Mesenchymal stem cell (in vitro differentiated cells and primary cell): ENCODE measurements around the gene EDN3.

Experiments used
- DNase-seq: peaks from one replicate; pipeline ENCODE4 v3.0.0-alpha.2; 2013
- H2AFZ ChIP-seq: one replicate; pipeline ENCODE4 v1.6.1; 2013; ENCODE audit warnings: low read depth, mild to moderate bottlenecking, control low read depth, inconsistent platforms, low read length, moderate library complexity
- H2AK5ac ChIP-seq: 2 replicates; pipeline ENCODE4 v1.6.1; 2013; ENCODE audit warnings: low read length, moderate library complexity, mild to moderate bottlenecking, inconsistent platforms; ENCODE audit not compliant: severe bottlenecking
- H2BK120ac ChIP-seq: one replicate; pipeline ENCODE4 v1.6.1; 2013; ENCODE audit warnings: low read depth, mild to moderate bottlenecking, inconsistent platforms, low read length, moderate library complexity
- H2BK12ac ChIP-seq, 2 experiments: one replicate each; pipeline ENCODE4 v1.6.1; 2013; ENCODE audit warnings: inconsistent platforms in 2 of 2, low read length in 2 of 2, mild to moderate bottlenecking in 2 of 2, moderate library complexity in 2 of 2, control low read depth in 1 of 2
- H2BK15ac ChIP-seq: one replicate; pipeline ENCODE4 v1.6.1; 2013; ENCODE audit warnings: mild to moderate bottlenecking, low read depth, inconsistent platforms; ENCODE audit not compliant: poor library complexity, severe bottlenecking
- H2BK5ac ChIP-seq: 2 replicates; pipeline ENCODE4 v1.6.1; 2013; ENCODE audit warnings: low read depth, mild to moderate bottlenecking, low read length, control low read depth, inconsistent platforms; ENCODE audit not compliant: poor library complexity, severe bottlenecking
- H3K14ac ChIP-seq, 2 experiments: one replicate each; pipeline ENCODE4 v1.6.1; 2013; ENCODE audit warnings: inconsistent platforms in 2 of 2, low read length in 2 of 2, control low read depth in 1 of 2, mild to moderate bottlenecking in 1 of 2, moderate library complexity in 1 of 2
- H3K18ac ChIP-seq, 2 experiments: one replicate each; pipeline ENCODE4 v1.6.1; 2013; ENCODE audit warnings: inconsistent platforms in 2 of 2, low read length in 2 of 2, control low read depth in 1 of 2, low read depth in 1 of 2, mild to moderate bottlenecking in 1 of 2
- H3K23ac ChIP-seq, 2 experiments: one replicate each; pipeline ENCODE4 v1.6.1; 2013; ENCODE audit warnings: inconsistent platforms in 2 of 2, low read length in 2 of 2, mild to moderate bottlenecking in 2 of 2, moderate library complexity in 2 of 2, control low read depth in 1 of 2
- H3K27ac ChIP-seq: 2 replicates; pipeline ENCODE4 v1.5.1; 2013; ENCODE audit warnings: mild to moderate bottlenecking, moderate library complexity, low read length, control low read depth, inconsistent platforms; ENCODE audit not compliant: poor library complexity, severe bottlenecking
- H3K27me3 ChIP-seq, 2 experiments: 2 replicates each; pipeline versions ENCODE4 v1.6.1 to v1.7.0; 2013; ENCODE audit warnings: low read length in 2 of 2, mild to moderate bottlenecking in 2 of 2, moderate library complexity in 2 of 2, control low read depth in 1 of 2, inconsistent platforms in 1 of 2; ENCODE audit not compliant: control insufficient read depth in 1 of 2, insufficient read depth in 1 of 2
- H3K36me3 ChIP-seq, 2 experiments: 2 replicates each; pipeline versions ENCODE4 v1.6.1 to v1.7.0; 2013; ENCODE audit warnings: low read length in 2 of 2, control low read depth in 1 of 2, inconsistent platforms in 1 of 2, low read depth in 1 of 2, mild to moderate bottlenecking in 1 of 2; ENCODE audit not compliant: insufficient read depth in 2 of 2, control insufficient read depth in 1 of 2
- H3K4ac ChIP-seq, 2 experiments: one replicate each; pipeline ENCODE4 v1.6.1; 2013; ENCODE audit warnings: inconsistent platforms in 2 of 2, low read length in 2 of 2, mild to moderate bottlenecking in 2 of 2, moderate library complexity in 2 of 2, control low read depth in 1 of 2, low read depth in 1 of 2
- H3K4me1 ChIP-seq: 2 replicates; pipeline ENCODE4 v1.6.1; 2013; ENCODE audit warnings: low read depth, low read length, control low read depth; ENCODE audit not compliant: control insufficient read depth, insufficient read depth
- H3K4me2 ChIP-seq: 2 replicates; pipeline ENCODE4 v1.6.1; 2013; ENCODE audit warnings: low read length, mild to moderate bottlenecking, inconsistent platforms; ENCODE audit not compliant: poor library complexity, severe bottlenecking
- H3K4me3 ChIP-seq, 2 experiments: 2 replicates each; pipeline versions ENCODE4 v1.5.1 to v1.7.0; 2013; ENCODE audit warnings: low read length in 2 of 2, mild to moderate bottlenecking in 2 of 2, control low read depth in 1 of 2, low read depth in 1 of 2; ENCODE audit not compliant: insufficient read depth in 1 of 2
- H3K79me1 ChIP-seq: replicated peaks from 2 replicates; pipeline ENCODE4 v1.6.1; 2013; ENCODE audit warnings: mild to moderate bottlenecking, control low read depth, low read length, inconsistent platforms; ENCODE audit not compliant: poor library complexity, severe bottlenecking
- H3K9ac ChIP-seq: 2 replicates; pipeline ENCODE4 v1.7.0; 2013; ENCODE audit warnings: mild to moderate bottlenecking, low read length, moderate library complexity
- H3K9me3 ChIP-seq: 2 replicates; pipeline ENCODE4 v1.7.0; 2013; ENCODE audit warnings: mild to moderate bottlenecking, low read length; ENCODE audit not compliant: control insufficient read depth
- H4K8ac ChIP-seq: one replicate; pipeline ENCODE4 v1.6.1; 2013; ENCODE audit warnings: inconsistent platforms, mild to moderate bottlenecking, low read length, moderate library complexity
- H4K91ac ChIP-seq: one replicate; pipeline ENCODE4 v1.6.1; 2013; ENCODE audit warnings: mild to moderate bottlenecking, low read length, inconsistent platforms
- WGBS: methylation state at CpG from one replicate; pipeline ENCODE4 v1.1.7; 2013; ENCODE audit warnings: mixed read lengths; 5-methylcytosine and 5-hydroxymethylcytosine counted together

EDN3 gene

GRCh38 chr20:59297686-59298085 lies 2.7 kb upstream of the EDN3 start:
- H2AK5ac ChIP-seq = no peak overlapping the region
- H2BK120ac ChIP-seq = no peak overlapping the region
- no peak overlapping the region for H2BK12ac ChIP-seq
- no peak overlapping the region for H3K14ac ChIP-seq
- H3K79me1 ChIP-seq = no peaks in the 10 kb centered on the region
- WGBS = 80% methylated on average over 6 of the region's 7 CpGs
- H3K18ac ChIP-seq = no peak overlapping the region
- H3K4ac ChIP-seq = no peak overlapping the region
- H3K4me1 ChIP-seq = no peaks in the 10 kb centered on the region
- no peak for DNase-seq
- no peak overlapping the region for H3K4me2 ChIP-seq
- peaks cover 6 to 55% of the 10 kb centered on the region in 2 experiments for H3K27me3 ChIP-seq
- H2BK15ac ChIP-seq = no peak overlapping the region
- no peak overlapping the region for H2AFZ ChIP-seq
- no peak overlapping the region for H3K23ac ChIP-seq
- no peak overlapping the region for H3K9ac ChIP-seq
- no peak overlapping the region for H4K8ac ChIP-seq
- H3K9me3 ChIP-seq = no peaks in the 10 kb centered on the region
- H4K91ac ChIP-seq = no peak overlapping the region
- H3K27ac ChIP-seq = no peak overlapping the region
- no peak overlapping the region for H3K4me3 ChIP-seq
- no peak overlapping the region for H2BK5ac ChIP-seq
- H3K36me3 ChIP-seq = no peaks in the 10 kb centered on the region

DNA sequence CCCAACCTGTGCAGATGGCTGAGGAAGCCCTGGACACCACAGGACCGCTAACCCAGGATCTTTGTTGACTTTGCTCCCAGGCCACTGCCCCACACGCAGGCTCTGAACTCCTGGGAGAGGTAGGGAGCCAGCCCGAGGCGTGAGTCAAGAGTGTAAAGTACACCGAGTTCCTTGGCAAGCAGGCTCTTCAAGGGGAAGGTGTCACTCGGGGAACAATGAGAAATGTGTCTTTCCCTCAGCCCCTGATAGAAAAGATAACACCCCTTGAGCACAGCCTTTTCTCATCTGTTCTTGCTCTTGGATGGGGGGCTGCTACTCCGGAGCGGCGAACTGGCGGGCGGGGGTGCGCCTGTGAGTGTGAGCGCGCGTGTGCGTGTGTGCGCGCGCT lies 472 bp upstream of the EDN3 start:
- no peak overlapping the region for H2AK5ac ChIP-seq
- H3K23ac ChIP-seq = no peak overlapping the region
- H2BK5ac ChIP-seq = no peak overlapping the region

DNA sequence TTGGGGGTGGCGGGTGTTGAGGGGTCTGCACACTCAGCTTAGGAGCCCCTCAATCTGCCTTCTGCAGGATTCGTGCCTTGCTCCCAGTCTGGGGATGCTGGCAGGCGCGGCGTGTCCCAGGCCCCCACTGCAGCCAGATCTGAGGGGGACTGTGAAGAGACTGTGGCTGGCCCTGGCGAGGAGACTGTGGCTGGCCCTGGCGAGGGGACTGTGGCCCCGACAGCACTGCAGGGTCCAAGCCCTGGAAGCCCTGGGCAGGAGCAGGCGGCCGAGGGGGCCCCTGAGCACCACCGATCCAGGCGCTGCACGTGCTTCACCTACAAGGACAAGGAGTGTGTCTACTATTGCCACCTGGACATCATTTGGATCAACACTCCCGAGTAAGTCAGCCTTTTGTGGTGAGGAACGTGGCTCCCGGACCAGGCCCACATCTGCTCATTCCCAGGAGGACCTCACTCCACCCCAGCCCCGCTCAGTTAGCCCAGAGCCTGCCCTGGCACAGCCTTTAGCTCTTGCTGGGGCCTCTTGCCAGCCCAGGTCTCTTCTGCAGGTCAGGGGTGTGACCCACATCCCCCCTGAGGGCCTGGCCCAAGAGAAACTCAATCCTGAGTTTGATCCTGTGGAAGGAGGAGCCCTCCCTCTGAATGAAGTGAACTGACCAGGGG lies 1.1 kb downstream of the EDN3 start:
- peaks cover 6 to 60% of the 10 kb centered on the region in 2 experiments for H3K27me3 ChIP-seq
- H3K4ac ChIP-seq = no peak overlapping the region
- no peak overlapping the region for H3K4me2 ChIP-seq
- no peak overlapping the region for H2BK120ac ChIP-seq
- no peaks in the 10 kb centered on the region for H3K9me3 ChIP-seq
- no peaks in the 10 kb centered on the region for H3K79me1 ChIP-seq
- H2AK5ac ChIP-seq = no peak overlapping the region
- no peak overlapping the region for H3K23ac ChIP-seq
- H3K14ac ChIP-seq = no peak overlapping the region
- no peak overlapping the region for H2AFZ ChIP-seq
- no peaks in the 10 kb centered on the region for H3K36me3 ChIP-seq
- 69% methylated on average over 17 of the region's 17 CpGs for WGBS
- no peak overlapping the region for H2BK12ac ChIP-seq
- H3K4me3 ChIP-seq = no peak overlapping the region
- H4K8ac ChIP-seq = no peak overlapping the region
- H4K91ac ChIP-seq = no peak overlapping the region
- H3K18ac ChIP-seq = no peak overlapping the region
- H3K9ac ChIP-seq = no peak overlapping the region
- no peaks in the 10 kb centered on the region for H3K4me1 ChIP-seq
- H2BK5ac ChIP-seq = no peak overlapping the region
- DNase-seq = no peak
- no peak overlapping the region for H2BK15ac ChIP-seq
- H3K27ac ChIP-seq = no peak overlapping the region

More for the DNA sequence above, 472 bp upstream of the EDN3 start:
- no peak overlapping the region for H3K4ac ChIP-seq
- H2BK120ac ChIP-seq = no peak overlapping the region
- no peak overlapping the region for H2BK12ac ChIP-seq
- no peaks in the 10 kb centered on the region for H3K9me3 ChIP-seq
- no peak overlapping the region for H2BK15ac ChIP-seq
- H3K27me3 ChIP-seq = peaks cover 6 to 64% of the 10 kb centered on the region in 2 experiments
- no peak for DNase-seq
- 13% methylated on average over 11 of the region's 19 CpGs for WGBS
- H3K4me1 ChIP-seq = no peaks in the 10 kb centered on the region
- no peaks in the 10 kb centered on the region for H3K79me1 ChIP-seq
- no peak overlapping the region for H3K27ac ChIP-seq
- no peaks in the 10 kb centered on the region for H3K36me3 ChIP-seq
- no peak overlapping the region for H3K4me2 ChIP-seq
- no peak overlapping the region for H3K4me3 ChIP-seq
- H3K14ac ChIP-seq = no peak overlapping the region
- no peak overlapping the region for H3K18ac ChIP-seq
- no peak overlapping the region for H3K9ac ChIP-seq
- H2AFZ ChIP-seq = no peak overlapping the region
- no peak overlapping the region for H4K8ac ChIP-seq
- no peak overlapping the region for H4K91ac ChIP-seq

- H2AK5ac ChIP-seq = no peak overlapping the region
- no peak overlapping the region for H2BK12ac ChIP-seq
- 87% methylated on average over 7 of the region's 7 CpGs for WGBS
- no peaks in the 10 kb centered on the region for H3K4me1 ChIP-seq
- H3K4me3 ChIP-seq = no peak overlapping the region
- no peak overlapping the region for H4K8ac ChIP-seq
- H3K18ac ChIP-seq = no peak overlapping the region
- peaks cover 0 to 44% of the 10 kb centered on the region in 2 experiments for H3K27me3 ChIP-seq
- H2BK15ac ChIP-seq = no peak overlapping the region
- H3K9ac ChIP-seq = no peak overlapping the region
- no peaks in the 10 kb centered on the region for H3K36me3 ChIP-seq
- H3K9me3 ChIP-seq = no peaks in the 10 kb centered on the region
- no peak overlapping the region for H3K27ac ChIP-seq
- H2AFZ ChIP-seq = no peak overlapping the region
- no peak overlapping the region for H3K4ac ChIP-seq
- H3K23ac ChIP-seq = no peak overlapping the region
- no peak overlapping the region for H2BK120ac ChIP-seq
- no peak overlapping the region for H2BK5ac ChIP-seq
- no peak overlapping the region for H3K4me2 ChIP-seq
- H4K91ac ChIP-seq = no peak overlapping the region
- no peak for DNase-seq
- no peak overlapping the region for H3K14ac ChIP-seq
- no peaks in the 10 kb centered on the region for H3K79me1 ChIP-seq
Measured at GRCh38 chr20:59305908-59306655, 5.7 kb downstream of the EDN3 start.
